Measurements from ENCODE around the gene SNX14. TPM values are rescaled to one million over a fixed set of nuclear protein-coding genes. Genes with fewer than 3 reads are reported as not detected.
A peak's percentile ranks its signal among the peaks of the same experiment; 100 is the strongest.

SNX14 gene
- total RNA-seq (2021; ENCODE audit: unreplicated experiment) (84.8 TPM), Bru-seq, nascent RNA (percentile 92 among the genes with signal in this experiment), BruChase-seq, experiment 1, labeled RNA remaining after a 6-hour chase (percentile 88 among the genes with signal in this experiment), BruChase-seq, experiment 2, labeled RNA remaining after a 2-hour chase (percentile 93 among the genes with signal in this experiment)
- polyA plus RNA-seq (2012) = 79.7 and 82.2 TPM in 2 replicates
- long read RNA-seq, transcript SNX14-203 (28 exons, 3,111 nt) = major isoform, 64 of 169 reads
- long read RNA-seq, transcript SNX14-202 (26 exons, 3,348 nt) = minor isoform, 17 of 169 reads
- long read RNA-seq, transcript SNX14-201 (29 exons, 3,486 nt) = minor isoform, 17 of 169 reads
- long read RNA-seq, partial matches to known transcripts = 12 of 169 reads
- long read RNA-seq, other reads (novel, unspliced or antisense) = 58 of 169 reads

GRCh38 chr6:85593438-85594196 is at the start of gene SNX14:
Gene SNX14, minus strand, starts transcription at chr6:85593858. Its CDS starts 140 bp downstream, at chr6:85593718.
- ChIA-PET POLR2A (interaction anchor here (0.7 to 2.5 kb wide), 5 partner anchors 12 to 232 kb away, joined by 3 to 10 read pairs (median 3); partner anchors contain the start of gene SYNCRIP), RAD21 (ENCODE audit: low non-redundant PET in 1 of 2, low total read pairs in 2 of 2, uncharacterized antibody in 2 of 2, unreplicated experiment in 2 of 2) (no interaction called here), CTCF (no interaction called here)
- Histone ChIP-seq H4K20me1 (ENCODE audit: insufficient read depth) (no peaks in the 10 kb centered on the region), H2AFZ (ENCODE audit: low read depth, low read length, poor library complexity, severe bottlenecking) (no peak within 1 kb of the TSS), H3K9me2 (ENCODE audit: insufficient read depth) (no peaks in the 10 kb centered on the region), H3K27ac (ENCODE audit: low read depth, low read length) (peak within 1 kb of the TSS; percentile 90), H3K36me3 (ENCODE audit: control insufficient read depth in 1 of 2, insufficient read depth in 2 of 2, low read length in 2 of 2) (peaks cover 0 to 8% of the 10 kb centered on the region in 2 experiments; a peak in 1 of 4 replicates), H3K4me2 (ENCODE audit: low read length) (peak within 1 kb of the TSS; percentile 96), H3K9me3 (ENCODE audit: control insufficient read depth in 1 of 2, insufficient read depth in 1 of 2, low read depth in 1 of 2, low read length in 2 of 2) (no peaks in the 10 kb centered on the region), H3K4me3 (replicated peaks in 1 of 2; ENCODE audit: low read depth in 1 of 2, low read length in 2 of 2) (peak within 1 kb of the TSS; percentile 75 to 88), H3K27me3 (ENCODE audit: insufficient read depth, low read length) (no peaks in the 10 kb centered on the region), H3K9ac (ENCODE audit: low read length) (peak within 1 kb of the TSS; percentile 85), H3K79me2 (ENCODE audit: insufficient read depth, low read length) (peaks cover 49% of the 10 kb centered on the region), H3K4me1 (ENCODE audit: control insufficient read depth in 1 of 2, insufficient read depth in 2 of 2, low read length in 2 of 2) (peaks cover 4 to 17% of the 10 kb centered on the region in 2 experiments; a peak in 3 of 4 replicates)
- TSS peak; percentile 50 for BruUV-seq (replicated peaks)
- intact Hi-C loops (cut with micrococcal nuclease) = loop anchor here (2.0 to 5.0 kb wide), 2 partner anchors 84 to 239 kb away; no protein-coding TSS in a partner anchor
- peak; percentile 93 for ATAC-seq
- DNase-seq (ENCODE audit: low read depth, low spot score) = peak; percentile 92
- TF ChIP-seq MAX (IDR thresholded peaks at IDR 0.05) = peak; percentile 85
- peak; percentile 82 for TF ChIP-seq TCF7L2 (IDR thresholded peaks at IDR 0.05; ENCODE audit: borderline replicate concordance, extremely low read depth, insufficient read depth, insufficient read length)
- peak; percentile 86 for TF ChIP-seq ZFX (IDR thresholded peaks at IDR 0.05)
- no peak for TF ChIP-seq REST (IDR thresholded peaks at IDR 0.05; ENCODE audit: low read depth)
- no peak for TF ChIP-seq ZBTB33 (IDR thresholded peaks at IDR 0.05; ENCODE audit: extremely low read depth, insufficient replicate concordance, low read length)
- TF ChIP-seq SIN3A (IDR thresholded peaks at IDR 0.05; ENCODE audit: low read depth) = peak; percentile 89; the same call in 1 of the 2 replicates
- peak; percentile 75 for TF ChIP-seq SP1 (IDR thresholded peaks at IDR 0.05; ENCODE audit: low read depth)
- TF ChIP-seq CEBPB (IDR thresholded peaks at IDR 0.05; ENCODE audit: low read depth) = no peak
- TF ChIP-seq CTCF (IDR thresholded peaks at IDR 0.05 in 2 of 3, conservative IDR thresholded peaks at IDR 0.05 in 1 of 3; ENCODE audit: borderline replicate concordance in 1 of 3, insufficient read depth in 1 of 3, low read depth in 2 of 3, low read length in 2 of 3) = no peak
- peak; percentile 60 for TF ChIP-seq ELF1 (IDR thresholded peaks at IDR 0.05; ENCODE audit: borderline replicate concordance, low read depth)
- 0 out of 2 replicates have a peak, but pooled peaks have one; percentile 29 for TF ChIP-seq EGR1 (IDR thresholded peaks at IDR 0.05; ENCODE audit: low read depth)
- TF ChIP-seq SRF (IDR thresholded peaks at IDR 0.05; ENCODE audit: low read depth) = no peak
- TF ChIP-seq POLR2A (IDR thresholded peaks at IDR 0.05; ENCODE audit: borderline replicate concordance, extremely low read depth, insufficient read depth, insufficient read length) = peak; percentile 68
- TF ChIP-seq YY1 (IDR thresholded peaks at IDR 0.05; ENCODE audit: extremely low read depth, insufficient replicate concordance, low read depth, low read length) = peak; percentile 69
- peak; percentile 64 for TF ChIP-seq JUND (IDR thresholded peaks at IDR 0.05)
- TF ChIP-seq POLR2AphosphoS5 (IDR thresholded peaks at IDR 0.05; ENCODE audit: low read depth, low read length) = peak; percentile 81; the same call in 1 of the 2 replicates
